Measurements from ENCODE around the gene ADPRH. TPM values are rescaled to one million over a fixed set of nuclear protein-coding genes. Genes with fewer than 3 reads are reported as not detected.
"Not testable (repeated sequence)": the region's sequence is repeated elsewhere in the genome, so short reads cannot be mapped to it uniquely, and the experiment has no call there.

Gene ADPRH
- total and polyA plus RNA-seq, 12 donors, result 3.4 to 15.3 (median 12.8) TPM

DNA sequence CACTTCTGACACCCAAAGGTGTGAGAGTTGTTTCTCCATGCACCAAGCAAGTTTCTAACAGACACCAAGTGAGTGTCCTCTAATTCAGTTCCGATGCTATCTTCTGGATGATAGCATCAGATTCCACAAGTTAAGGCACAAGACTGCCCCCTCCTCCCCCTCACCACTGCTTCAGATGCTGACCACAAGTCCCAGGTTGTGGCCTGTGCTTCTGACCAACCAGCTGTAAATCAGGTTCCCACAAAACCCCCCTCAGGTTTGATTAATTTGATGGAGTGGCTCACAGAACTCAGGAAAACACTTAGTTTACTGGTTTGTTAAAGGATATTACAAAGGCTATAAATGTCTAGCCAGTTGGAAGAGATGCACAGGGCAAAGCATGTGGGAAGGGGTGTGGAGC lies 11.4 kb downstream of the ADPRH start:
- H3K36me3 ChIP-seq (replicated peaks in 1 of 2), result no peaks in the 10 kb centered on the region
- H3K4me3 ChIP-seq, result no peak overlapping the region
- H3K27me3 ChIP-seq, result no peaks in the 10 kb centered on the region
- DNase-seq, result no peak
- intact Hi-C loops (cut with DNase I), result loop anchor here in 1 of 2 donors (10.0 kb wide), 1 partner anchor 94 kb away; no protein-coding TSS in a partner anchor
- H3K9me3 ChIP-seq (replicated peaks in 1 of 3), result no peaks in the 10 kb centered on the region
- H3K4me1 ChIP-seq (replicated peaks in 1 of 2), result no peaks in the 10 kb centered on the region
- 88 to 94% (median 90%) methylated on average over 1 of the region's 1 CpG for WGBS, 4 donors
- H3K27ac ChIP-seq, result no peak overlapping the region
- TF ChIP-seq, protein P1, sequence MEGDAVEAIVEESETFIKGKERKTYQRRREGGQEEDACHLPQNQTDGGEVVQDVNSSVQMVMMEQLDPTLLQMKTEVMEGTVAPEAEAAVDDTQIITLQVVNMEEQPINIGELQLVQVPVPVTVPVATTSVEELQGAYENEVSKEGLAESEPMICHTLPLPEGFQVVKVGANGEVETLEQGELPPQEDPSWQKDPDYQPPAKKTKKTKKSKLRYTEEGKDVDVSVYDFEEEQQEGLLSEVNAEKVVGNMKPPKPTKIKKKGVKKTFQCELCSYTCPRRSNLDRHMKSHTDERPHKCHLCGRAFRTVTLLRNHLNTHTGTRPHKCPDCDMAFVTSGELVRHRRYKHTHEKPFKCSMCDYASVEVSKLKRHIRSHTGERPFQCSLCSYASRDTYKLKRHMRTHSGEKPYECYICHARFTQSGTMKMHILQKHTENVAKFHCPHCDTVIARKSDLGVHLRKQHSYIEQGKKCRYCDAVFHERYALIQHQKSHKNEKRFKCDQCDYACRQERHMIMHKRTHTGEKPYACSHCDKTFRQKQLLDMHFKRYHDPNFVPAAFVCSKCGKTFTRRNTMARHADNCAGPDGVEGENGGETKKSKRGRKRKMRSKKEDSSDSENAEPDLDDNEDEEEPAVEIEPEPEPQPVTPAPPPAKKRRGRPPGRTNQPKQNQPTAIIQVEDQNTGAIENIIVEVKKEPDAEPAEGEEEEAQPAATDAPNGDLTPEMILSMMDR (IDR thresholded peaks at IDR 0.05), result no peak
- no peak for TF ChIP-seq POLR2A (IDR thresholded peaks at IDR 0.05)

DNA sequence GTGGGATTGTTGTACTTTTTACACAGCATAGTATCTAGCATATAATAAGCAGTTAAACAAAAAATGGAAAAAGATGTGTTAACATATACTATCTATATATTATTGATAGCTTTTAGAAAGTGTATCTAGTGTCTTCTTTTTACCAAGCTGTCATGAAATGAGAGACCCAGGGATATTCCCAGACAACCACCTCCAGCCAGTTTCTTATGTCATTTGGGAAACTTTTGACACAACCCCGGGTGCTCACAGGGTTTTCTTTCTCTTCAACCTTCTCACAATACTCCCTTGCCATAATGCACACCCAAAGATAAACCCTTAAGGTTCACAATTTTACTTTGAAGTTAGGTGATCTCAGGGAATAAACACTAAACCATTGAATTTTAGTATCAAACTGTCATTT lies 13.6 kb downstream of the ADPRH start:
- Histone ChIP-seq H3K27me3 (no peaks in the 10 kb centered on the region), H3K36me3 (replicated peaks in 1 of 2) (no peaks in the 10 kb centered on the region), H3K4me3 (no peak overlapping the region), H3K4me1 (replicated peaks in 1 of 2) (no peaks in the 10 kb centered on the region), H3K9me3 (replicated peaks in 1 of 3) (no peaks in the 10 kb centered on the region), H3K27ac (no peak overlapping the region)
- 65 to 79% (median 78%) methylated on average over 1 of the region's 1 CpG for WGBS, 4 donors
- TF ChIP-seq, protein P1 (IDR thresholded peaks at IDR 0.05), result no peak
- no peak for TF ChIP-seq POLR2A (IDR thresholded peaks at IDR 0.05)
- no peak for DNase-seq
- intact Hi-C loops (cut with DNase I), result loop anchor here in 1 of 2 donors (10.0 kb wide), 1 partner anchor 92 kb away; no protein-coding TSS in a partner anchor

DNA sequence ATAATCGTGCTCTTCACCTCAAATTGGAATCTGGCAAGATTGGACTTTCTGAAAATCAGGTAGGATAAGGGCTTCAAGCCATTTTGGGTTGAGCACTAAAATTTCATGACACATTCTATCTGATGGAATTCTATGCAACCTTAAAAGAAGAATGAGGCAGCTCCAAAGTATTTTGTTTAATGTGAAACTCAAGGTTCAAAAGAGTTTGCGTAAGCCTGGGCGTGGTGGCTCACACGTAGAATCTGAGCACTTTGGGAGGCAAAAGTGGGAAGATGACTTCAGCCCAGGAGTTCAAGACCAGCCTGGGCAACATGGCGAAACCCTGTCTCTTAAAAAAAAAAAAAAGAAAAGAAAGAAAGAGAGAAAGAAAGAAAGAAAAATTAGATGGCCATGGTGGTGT lies 14.8 kb downstream of the ADPRH start:
- Histone ChIP-seq H3K27me3 (no peaks in the 10 kb centered on the region), H3K4me1 (replicated peaks in 1 of 2) (no peaks in the 10 kb centered on the region), H3K36me3 (replicated peaks in 1 of 2) (no peaks in the 10 kb centered on the region), H3K27ac (no peak overlapping the region), H3K4me3 (no peak overlapping the region), H3K9me3 (replicated peaks in 1 of 3) (no peaks in the 10 kb centered on the region)
- 77 to 93% (median 87%) methylated on average over 5 of the region's 5 CpGs for WGBS, 4 donors
- intact Hi-C loops (cut with DNase I), result loop anchor here in 1 of 2 donors (10.0 kb wide), 1 partner anchor 91 kb away; no protein-coding TSS in a partner anchor
- DNase-seq, result no peak
- TF ChIP-seq POLR2A (IDR thresholded peaks at IDR 0.05), result no peak
- TF ChIP-seq, protein P1 (IDR thresholded peaks at IDR 0.05), result no peak

DNA sequence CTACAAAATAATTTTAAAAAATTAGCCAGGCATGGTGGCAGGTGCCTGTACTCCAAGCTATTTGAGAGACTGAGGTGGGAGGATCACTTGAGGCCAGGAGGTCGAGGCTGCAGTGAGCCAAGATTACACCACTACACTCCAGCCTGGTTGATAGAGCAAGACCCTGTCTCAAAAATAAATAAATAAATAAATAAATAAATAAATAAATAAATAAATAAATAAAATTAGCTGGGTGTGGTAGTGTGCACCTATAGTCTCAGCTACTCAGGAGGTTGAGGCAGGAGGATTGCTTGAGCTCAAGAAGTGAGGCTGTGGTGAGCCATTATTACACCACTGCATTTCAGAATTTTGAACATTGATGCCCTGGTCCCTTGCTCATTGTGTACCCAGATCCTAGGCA lies 15.6 kb downstream of the ADPRH start:
- not testable (repeated sequence) for DNase-seq; H3K9me3 ChIP-seq (replicated peaks in 1 of 3); H3K27me3 ChIP-seq; H3K27ac ChIP-seq; H3K36me3 ChIP-seq (replicated peaks in 1 of 2); H3K4me1 ChIP-seq (replicated peaks in 1 of 2); H3K4me3 ChIP-seq
- intact Hi-C loops (cut with DNase I), result loop anchor here in 1 of 2 donors (10.0 kb wide), 1 partner anchor 90 kb away; no protein-coding TSS in a partner anchor
- WGBS, 4 donors, result 79 to 87% (median 81%) methylated on average over 1 of the region's 1 CpG
